GM10266 (cell line): ENCODE results near the gene C1orf116.

Experiments
- DNase-seq: peaks from one replicate; pipeline ENCODE4 v3.0.0; 2012; ENCODE audit errors: extremely low spot score
- TF ChIP-seq, protein P1 (sequence below): IDR thresholded peaks from 2 replicates; pipeline ENCODE4 v1.5.1; 2012; ENCODE audit warnings: mild to moderate bottlenecking, low read depth; ENCODE audit not compliant: control insufficient read depth, insufficient read depth; ENCODE audit errors: missing control alignments

C1orf116 gene

DNA sequence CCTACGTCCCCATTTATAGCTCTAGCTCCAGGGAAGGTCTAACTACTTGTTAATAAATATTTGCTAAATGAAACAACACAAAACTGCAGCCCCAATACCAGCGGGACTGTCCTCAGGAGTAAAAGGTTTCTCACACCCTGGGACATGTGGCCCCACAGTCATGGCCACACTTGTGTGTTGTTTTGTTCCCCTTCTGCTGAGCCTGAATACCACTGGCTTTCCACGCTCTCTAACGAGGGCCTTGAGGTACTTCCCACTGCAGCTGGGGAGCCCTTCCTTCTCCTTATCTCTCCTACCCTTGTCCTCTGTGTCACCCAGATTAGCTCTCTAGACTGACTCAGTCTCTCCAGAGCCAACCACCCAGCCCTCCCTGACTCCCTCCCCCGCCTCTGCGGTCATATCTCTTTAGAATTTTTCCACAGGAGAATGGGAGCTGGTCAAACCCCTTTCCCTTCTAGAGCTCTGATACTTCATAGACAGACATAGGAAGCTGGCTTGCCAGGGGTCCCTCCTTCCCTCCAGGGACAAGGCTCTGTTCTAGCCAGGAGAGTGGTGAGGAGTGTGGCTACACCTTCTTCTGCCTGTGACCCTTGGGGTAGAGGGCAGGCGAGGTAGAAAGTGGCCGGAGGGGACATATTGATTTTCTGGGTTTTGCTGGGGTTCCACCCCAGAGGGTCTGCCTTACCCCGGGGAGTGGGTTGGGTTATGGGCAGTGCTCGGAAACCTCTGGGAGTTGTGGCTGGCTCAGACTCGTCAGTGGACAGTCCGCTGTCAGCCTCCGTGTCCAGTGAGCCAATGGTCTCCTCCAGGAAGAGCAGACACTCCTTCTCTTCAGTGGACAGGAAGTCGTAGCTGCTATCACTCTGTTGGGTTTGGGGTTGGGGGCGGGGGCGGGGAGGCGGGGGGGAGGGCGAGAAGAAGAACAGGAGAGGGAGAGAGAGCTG lies 8.1 kb downstream of the C1orf116 start:
- no peak for DNase-seq
- TF ChIP-seq, protein P1, sequence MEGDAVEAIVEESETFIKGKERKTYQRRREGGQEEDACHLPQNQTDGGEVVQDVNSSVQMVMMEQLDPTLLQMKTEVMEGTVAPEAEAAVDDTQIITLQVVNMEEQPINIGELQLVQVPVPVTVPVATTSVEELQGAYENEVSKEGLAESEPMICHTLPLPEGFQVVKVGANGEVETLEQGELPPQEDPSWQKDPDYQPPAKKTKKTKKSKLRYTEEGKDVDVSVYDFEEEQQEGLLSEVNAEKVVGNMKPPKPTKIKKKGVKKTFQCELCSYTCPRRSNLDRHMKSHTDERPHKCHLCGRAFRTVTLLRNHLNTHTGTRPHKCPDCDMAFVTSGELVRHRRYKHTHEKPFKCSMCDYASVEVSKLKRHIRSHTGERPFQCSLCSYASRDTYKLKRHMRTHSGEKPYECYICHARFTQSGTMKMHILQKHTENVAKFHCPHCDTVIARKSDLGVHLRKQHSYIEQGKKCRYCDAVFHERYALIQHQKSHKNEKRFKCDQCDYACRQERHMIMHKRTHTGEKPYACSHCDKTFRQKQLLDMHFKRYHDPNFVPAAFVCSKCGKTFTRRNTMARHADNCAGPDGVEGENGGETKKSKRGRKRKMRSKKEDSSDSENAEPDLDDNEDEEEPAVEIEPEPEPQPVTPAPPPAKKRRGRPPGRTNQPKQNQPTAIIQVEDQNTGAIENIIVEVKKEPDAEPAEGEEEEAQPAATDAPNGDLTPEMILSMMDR: no peak

DNA sequence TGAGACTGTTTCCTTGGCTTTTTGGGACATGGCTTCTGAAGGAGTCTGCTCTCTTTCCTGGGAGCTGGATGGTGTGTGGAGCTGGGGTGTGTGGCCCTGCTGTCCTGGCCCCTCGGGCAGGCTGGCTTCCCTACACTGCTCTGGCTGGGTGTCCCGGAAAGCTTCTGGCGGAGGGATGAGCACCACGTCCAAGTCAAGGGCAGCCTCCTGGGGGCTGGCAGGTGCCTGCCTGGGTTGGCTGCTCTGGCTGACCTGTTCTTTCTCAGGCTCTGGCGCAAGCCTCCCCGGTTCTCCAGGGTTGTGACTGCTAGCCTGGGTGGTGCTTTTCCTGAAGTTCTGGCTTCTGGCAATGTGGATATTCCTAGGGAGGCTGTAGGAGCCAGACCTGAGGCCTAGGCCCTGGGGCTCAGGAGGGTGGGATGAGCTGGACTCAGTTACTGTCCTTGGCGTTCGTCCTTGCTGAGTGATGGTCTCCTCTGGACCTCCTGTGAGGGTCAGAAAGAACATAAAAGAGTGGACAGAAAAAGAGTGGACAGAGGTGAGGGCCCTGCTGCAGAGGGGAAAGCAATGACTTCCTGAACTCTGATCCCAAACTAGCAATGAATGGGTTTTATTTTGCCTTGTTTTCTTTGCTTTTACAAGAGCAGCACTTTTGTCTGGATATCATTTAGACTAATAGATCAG lies 9.4 kb downstream of the C1orf116 start:
- TF ChIP-seq, protein P1: no peak
- DNase-seq: no peak

DNA sequence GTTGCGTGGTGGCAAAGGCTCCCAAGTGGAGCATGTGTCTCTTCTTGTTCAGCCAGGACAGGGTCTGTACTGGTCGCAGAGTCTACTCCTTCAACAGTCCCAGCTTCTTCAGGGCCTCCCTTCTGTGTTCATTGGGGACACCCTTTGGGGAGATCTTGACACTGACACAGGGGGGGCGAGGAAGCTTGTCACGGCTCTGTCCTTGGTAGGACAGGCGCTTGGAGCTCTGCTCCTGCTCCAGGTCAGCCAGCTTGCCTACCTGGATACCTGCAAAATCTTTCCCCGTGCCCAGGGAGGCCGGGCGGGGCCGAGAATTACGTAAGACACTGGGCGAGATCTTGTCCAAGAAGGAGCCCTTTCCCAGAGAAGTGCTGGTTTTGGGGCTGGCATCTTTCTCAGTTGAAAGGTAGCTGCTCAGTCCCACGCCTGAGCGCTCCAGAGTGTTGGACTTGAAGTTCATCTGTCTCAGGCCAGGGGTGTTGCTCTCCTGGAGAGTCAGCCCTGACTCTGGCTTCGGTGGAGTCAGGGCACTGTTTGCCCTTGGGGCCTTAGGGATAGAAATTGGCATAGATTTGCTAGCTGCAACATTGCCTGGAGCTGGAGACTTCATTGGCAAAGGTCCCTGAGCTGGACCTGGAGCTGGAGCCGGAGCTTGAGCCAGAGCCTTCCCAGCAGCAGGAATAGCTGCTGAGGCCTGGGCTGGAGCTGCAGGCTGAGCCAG lies 10.5 kb downstream of the C1orf116 start:
- DNase-seq: no peak
- TF ChIP-seq, protein P1: no peak

DNA sequence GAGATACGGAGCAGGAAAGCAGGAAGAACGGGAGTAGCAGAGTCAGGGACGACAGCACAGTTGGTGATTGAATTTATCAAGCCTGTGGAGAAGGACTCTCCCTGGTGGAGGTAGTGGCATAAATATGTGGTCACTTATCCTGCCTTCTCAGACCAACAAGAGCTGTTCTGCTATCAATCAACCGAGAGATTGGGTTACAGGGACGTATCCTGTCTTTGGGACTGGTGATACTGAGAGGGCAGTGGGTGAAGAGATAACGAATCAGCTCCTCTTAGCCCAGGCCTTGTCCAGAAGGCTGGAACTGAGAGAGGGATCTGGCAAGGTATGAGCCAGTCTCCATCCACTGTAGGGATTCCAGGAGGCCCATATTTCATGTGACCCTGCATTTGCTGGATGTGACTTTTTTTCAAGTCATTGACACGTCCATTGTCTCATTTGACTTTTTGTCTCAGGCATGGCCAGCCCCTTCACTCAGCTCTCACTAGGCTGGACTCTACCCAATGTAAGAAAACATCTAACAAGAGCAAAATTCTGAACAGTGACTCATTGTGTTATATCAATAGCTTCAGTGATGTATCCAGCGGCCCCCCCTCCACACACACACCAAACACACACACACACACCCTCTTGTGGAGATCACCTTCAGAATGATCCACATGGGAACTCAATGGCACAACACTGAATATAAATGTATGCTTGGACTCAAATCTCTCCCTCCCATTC lies 11.3 kb downstream of the C1orf116 start:
- TF ChIP-seq, protein P1: no peak
- no peak for DNase-seq

DNA sequence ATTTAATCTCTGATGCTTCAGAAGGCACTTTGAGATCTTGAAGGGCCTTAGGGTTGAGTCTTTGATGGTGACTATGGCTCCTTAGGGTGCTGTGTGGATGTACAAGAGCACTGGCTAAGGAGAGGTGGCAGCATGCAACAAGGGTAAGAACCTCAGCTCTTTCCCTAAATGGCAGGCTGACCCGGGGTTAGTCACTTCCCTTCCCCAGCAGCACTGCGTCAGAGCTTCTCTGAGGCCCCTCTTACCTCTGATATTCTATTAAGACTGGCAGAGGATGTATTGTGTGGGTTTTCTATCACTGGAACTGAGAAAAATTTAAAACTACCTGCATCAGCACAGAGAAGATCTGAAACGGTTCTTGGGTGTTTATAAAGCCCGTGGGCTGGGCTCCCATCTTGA lies 11.8 kb downstream of the C1orf116 start:
- DNase-seq: no peak
- TF ChIP-seq, protein P1: no peak

DNA sequence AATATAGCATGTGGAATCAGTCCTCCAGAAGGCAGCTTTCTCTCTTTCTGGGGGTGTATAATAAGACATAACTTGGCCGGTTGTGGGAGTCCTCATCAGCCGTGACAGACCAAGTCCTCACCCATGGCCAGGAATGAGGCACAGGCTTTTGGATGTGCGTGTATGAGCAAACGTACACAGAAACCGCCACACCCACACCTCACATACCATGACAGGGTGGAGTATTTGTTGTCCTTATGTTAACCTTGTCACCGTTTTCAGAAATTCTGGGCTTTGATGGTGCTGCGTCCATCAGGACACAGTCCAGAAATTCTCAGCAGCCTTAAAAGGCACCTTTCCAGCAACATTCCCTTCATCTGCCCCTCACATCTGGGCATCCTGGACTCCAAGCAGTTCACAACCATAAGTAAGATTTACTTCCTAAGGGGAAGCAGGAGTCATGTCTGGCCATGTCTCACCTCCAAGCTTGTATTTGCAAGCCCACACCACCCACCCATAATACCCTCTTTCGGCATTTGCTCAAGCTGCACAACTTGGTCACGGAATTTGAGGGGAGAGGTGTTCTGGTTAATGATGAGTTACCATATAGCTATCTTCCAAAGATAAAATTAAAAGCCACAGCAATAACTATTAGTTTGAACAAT lies 12.4 kb downstream of the C1orf116 start:
- TF ChIP-seq, protein P1: no peak

More for the DNA sequence above, 12.4 kb downstream of the C1orf116 start:
- no peak for DNase-seq
